ENCODE data around the gene KLF3. TPM values are rescaled to one million over a fixed set of nuclear protein-coding genes. Genes with fewer than 3 reads are reported as not detected.
A peak's percentile ranks its signal among the peaks of the same experiment; 100 is the strongest.

KLF3 gene
- total RNA-seq, 2 donors from 2014 or later = 20.6 to 29.5 TPM

DNA sequence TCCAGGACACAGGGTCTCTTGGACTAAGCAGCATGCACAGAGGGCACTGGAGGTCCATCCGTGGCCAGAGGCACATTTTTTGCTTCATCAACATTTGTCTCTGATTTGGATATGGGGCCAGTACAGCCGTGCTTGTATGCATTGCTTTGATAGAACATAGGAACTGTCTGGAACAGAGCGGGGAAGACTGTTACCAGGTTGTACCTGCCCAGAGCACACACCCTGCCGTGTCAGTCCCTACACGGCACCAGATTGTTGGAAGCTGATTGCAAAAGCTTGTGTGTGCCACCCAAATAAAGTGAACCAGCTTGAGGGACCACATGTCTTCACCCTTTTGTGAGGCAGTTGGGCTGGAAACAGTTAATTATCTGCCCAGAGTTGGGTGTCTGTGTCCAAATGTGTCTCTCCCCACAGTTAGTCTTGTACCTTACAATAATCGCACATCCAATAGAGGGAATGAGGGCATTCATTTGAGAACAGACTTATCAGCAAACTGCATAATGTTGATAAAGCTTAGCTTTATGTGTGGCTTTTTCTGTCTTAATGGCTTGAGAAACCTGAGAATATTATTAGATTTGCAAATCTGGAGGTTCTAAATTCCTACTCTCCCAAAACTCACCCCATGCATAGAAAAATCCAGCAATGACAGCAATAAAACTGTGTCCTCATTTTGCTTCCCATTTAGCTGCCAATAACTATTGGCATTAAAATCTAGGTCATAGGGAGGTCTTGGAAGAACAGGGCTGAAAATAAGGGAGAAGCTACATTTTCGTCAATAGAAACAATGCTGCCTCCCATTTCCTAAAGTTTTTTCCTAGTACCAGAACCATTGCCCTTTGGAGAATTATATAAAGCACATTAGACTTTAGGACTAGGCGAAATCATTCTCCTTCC, 21.2 kb downstream of the KLF3 start:
- ATAC-seq = peak; percentile 13 to 39
- intact Hi-C loops (cut with DNase I) = no loop called here

DNA sequence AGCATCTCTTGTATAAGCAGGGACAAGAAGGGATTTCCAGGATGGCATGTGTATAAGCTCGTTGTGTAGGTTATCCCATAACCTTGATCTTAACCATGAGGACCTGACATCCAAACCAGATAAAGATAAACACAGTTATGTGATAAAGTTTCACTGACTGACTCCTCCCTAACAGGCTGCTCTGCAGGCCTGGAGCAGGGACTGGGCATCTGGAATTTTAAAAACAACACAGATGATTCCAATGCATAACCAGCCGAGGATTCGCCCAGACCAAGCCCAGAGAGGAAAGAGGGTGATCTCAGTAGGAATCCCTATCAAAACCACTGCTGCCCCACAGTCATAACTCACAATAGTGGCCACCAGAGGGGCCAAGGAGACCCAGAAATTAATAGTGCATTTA, 22.7 kb downstream of the KLF3 start:
- DNase-seq (no peak), ATAC-seq (peak; percentile 4 to 7)
- intact Hi-C loops (cut with DNase I) = no loop called here

More for the DNA sequence above, 21.2 kb downstream of the KLF3 start:
- no peak for DNase-seq

DNA sequence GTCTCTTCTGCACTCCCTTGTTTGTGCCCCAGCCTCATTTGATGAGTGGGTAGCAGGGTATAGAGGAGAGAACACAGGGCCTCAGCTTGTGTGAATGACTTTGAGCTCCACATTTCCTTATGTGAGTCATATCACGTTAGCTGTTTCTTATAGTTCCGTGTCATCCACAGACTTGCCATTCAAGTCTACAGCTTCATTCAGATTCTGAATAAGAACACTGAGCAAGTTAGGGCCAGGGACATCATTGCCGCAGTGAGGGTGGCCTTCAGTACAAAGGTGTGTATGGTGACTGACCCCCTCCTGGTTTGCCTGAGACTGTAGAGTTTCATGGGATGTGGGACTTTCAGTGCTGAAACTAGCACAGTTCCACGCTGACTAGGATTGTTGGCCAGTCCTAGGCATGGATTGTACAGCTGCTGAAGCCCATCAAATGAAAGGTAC, 23.6 kb downstream of the KLF3 start:
- DNase-seq (no peak), ATAC-seq (peak in 1 of 2 donors; percentile 15)
- intact Hi-C loops (cut with DNase I) = no loop called here

DNA sequence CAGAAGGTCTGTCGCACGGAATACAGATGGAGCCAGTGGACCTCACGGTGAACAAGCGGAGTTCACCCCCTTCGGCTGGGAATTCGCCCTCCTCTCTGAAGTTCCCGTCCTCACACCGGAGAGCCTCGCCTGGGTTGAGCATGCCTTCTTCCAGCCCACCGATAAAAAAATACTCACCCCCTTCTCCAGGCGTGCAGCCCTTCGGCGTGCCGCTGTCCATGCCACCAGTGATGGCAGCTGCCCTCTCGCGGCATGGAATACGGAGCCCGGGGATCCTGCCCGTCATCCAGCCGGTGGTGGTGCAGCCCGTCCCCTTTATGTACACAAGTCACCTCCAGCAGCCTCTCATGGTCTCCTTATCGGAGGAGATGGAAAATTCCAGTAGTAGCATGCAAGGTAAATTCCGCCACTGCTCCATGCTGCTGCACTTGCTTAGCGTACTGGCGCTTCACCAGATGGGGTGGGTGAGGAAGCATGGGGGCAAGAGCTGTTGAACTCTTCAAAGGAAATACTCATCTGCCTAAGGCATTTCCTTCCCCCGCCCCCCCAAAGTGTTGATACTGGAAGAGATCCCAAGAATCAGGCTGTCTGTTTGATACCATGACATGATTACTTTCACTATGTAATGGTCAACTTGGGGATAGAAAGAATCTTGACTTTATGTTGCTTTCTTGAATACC, 24.8 kb downstream of the KLF3 start:
- intact Hi-C loops (cut with DNase I) = no loop called here
- DNase-seq = peak; percentile 69
- peak in 1 of 2 donors; percentile 5 for ATAC-seq

DNA sequence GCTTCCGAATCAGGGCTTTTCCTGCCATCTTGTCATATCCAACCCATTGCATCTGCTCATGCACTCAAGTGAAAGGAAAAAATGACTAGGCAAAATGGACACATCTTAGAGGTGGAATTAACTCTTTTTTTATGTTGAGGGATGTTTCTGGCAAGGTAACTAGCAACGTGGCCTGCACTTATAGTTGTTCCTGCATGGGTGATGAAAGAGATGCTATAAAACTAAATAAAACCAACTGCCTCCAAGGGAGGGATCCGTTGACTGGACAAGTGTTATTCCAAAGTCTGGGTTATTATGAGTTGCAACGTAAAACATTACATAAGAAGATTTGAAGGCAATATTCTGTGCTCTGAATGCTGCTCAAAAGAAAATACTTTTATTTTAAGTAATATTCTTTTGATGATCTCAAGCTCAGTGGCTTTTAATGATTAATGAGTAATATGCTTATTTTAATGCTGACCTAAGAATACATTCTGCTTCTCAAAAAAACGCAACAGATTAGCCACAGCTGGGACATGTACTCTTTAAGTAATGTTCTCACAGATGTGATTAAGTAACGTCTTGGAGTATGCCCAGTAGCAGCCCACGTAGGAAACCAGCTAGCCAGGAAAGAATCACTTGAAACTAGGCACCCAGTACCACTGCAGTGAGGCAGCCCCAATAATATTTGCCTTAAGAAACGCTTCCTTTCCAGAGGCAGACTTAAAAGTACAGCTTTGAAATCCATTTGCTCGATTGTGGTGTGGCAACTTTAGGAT, 27.4 kb downstream of the KLF3 start:
- intact Hi-C loops (cut with DNase I) = no loop called here
- ATAC-seq = peak; percentile 72 to 79
- DNase-seq = no peak

DNA sequence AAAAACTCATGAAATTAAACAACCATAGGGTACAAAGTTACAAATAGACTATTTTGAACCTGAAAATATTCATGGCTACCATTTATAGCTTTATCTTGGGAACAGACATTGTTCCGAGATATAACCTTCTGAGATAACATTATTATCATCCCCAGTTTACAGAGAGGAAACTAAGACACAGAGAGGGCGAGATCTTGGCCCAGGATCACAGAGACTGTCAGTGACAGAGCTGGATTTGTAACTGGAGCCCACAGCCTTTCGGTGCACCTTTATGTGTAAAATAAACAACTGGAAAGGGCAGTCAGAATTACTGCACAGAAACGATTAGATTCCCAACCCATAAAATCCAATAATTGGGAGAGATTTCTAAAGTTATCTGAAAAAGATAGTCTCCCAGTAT, 28.4 kb downstream of the KLF3 start:
- no peak for DNase-seq
- ATAC-seq = no peak

DNA sequence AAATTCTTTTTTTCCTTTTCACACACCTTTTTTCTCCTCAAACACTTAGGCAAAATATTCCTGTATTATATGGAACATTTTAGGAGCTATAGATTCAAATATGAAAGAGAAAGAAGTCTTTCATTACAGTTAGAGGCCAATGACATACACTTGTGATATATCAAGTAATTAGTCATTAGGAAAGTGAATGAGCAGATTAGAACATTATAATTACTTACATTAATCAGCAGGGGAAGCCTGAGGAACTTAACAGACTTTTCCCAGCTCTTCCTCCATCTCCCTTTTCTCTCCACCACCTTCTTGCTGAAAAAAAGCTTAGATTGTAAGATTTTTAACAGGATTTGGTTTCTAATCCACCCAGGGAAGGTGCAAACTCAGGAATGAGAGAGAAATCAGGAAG, 29.6 kb downstream of the KLF3 start:
- DNase-seq = no peak
- intact Hi-C loops (cut with DNase I) = no loop called here
- no peak for ATAC-seq

More for the DNA sequence above, 28.4 kb downstream of the KLF3 start:
- intact Hi-C loops (cut with DNase I) = no loop called here

DNA sequence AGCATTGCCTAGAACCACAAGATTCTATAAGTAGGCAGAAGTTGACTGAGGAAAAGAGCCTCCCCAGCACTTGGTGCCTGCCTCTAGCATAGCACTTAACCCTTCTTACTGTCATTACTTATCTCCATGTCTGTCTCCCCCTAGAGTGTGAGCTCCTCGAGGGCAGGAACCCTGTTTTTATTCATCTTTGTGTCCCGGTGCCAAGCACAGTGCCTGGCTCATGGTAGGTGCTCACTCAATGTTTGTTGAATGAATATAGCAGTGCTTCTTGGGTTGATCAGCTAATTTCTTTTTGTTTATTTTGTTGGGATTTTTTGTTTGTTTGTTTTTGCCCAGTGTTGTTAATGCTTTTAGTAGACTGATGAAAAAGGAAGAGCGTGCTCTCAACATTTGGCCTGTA, 30.3 kb downstream of the KLF3 start:
- intact Hi-C loops (cut with DNase I) = no loop called here
- DNase-seq = no peak
- no peak for ATAC-seq

DNA sequence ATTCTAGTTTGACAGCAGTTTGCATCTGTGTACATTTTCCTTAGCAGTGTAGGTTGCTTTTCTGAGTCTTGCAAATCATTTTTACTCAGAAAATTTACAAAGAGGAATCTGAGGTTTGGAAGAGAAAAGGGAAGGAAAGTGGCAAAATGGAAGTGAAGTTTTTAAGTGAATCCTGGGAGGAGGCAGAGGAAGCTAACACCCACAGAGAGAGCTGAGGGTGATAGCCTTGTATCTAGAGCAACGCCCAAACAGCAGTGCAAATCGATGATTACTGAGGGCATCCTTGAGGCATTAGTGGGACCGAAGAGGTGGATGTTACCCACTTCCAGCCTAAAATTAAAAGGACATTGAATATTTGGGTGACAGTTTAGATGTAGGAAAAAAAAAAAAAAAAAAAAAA, 31.8 kb downstream of the KLF3 start:
- intact Hi-C loops (cut with DNase I) = no loop called here
- ATAC-seq (no peak), DNase-seq (no peak)

DNA sequence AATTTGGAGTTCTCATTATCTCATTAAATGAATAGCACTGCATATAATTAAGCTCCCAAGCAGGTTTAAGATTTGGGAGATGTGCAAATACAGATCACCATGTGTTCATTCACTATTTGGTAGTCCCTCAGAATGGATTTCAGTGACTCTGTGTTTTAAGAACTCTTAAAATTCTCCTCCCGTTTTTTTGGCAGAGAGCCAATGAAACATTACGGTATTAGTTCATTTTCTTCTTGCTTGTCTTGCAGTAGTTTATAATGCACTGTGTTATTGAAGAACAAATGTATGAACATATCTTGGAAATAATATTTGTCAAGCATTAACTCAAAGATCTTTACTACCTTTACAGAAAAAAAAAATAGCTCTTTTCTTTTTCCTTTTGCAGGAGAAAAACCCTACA, 32.7 kb downstream of the KLF3 start:
- intact Hi-C loops (cut with DNase I) = no loop called here
- DNase-seq (no peak), ATAC-seq (no peak)

DNA sequence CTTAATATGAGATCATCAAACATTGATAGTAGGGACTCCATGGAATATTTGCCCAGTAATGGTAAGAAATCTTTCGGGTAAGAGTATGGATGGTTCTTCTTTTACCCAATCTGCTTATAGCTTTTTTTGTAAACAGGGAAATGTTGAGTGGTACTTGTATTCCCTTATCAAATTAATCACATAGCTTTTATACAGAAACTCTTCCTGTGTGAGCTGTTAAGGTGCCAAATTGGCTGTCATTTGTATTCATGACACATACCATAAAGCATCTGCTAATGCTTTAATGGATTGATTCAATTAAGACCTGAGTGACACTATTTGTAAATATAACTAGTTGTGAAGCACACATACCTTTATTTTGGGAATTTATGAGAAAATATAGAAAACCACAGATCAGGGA, 34.2 kb downstream of the KLF3 start:
- no peak for ATAC-seq
- intact Hi-C loops (cut with DNase I) = no loop called here
- no peak for DNase-seq

DNA sequence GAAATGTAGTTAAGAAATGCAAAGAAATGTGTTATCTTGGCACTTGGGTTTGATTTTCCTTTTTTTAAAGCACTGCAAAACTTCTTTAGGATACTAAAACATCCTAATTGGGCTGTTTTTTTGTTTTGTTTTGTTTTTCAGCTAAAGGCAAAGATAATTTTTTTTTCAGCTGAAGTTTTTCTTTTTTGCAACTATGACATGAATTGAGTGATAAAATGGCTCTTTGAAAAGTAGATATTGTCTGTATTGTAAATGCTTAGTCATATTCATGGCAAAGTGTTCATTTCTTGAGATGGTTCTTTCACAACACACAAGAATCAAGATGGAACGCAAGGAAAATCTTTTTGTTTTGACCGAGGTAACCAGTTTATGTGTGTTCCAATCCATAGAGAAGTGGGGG, 35.1 kb downstream of the KLF3 start:
- ATAC-seq = no peak
- intact Hi-C loops (cut with DNase I) = no loop called here

DNA sequence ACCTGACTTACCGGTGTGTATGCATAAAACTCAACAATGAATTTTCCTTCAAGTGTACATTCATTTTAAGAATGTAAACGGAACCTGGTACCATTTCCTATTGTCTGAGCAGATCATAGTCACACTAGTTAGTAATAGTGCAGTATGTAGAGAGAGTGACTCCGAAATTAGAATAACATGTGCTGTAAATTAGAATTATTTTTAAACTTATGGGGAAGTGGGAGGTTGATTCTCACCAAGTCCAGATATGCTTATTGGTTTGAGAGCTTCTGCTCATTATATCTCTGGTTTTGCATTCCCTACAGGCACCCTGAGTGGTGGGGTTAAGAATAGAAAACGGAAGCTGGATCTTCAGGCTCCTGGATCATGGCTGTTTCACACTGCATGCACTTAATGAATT, 39.6 kb downstream of the KLF3 start:
- intact Hi-C loops (cut with DNase I) = no loop called here
- ATAC-seq = peak in 1 of 2 donors; percentile 27
- DNase-seq = no peak

More for the DNA sequence above, 35.1 kb downstream of the KLF3 start:
- DNase-seq = no peak

DNA sequence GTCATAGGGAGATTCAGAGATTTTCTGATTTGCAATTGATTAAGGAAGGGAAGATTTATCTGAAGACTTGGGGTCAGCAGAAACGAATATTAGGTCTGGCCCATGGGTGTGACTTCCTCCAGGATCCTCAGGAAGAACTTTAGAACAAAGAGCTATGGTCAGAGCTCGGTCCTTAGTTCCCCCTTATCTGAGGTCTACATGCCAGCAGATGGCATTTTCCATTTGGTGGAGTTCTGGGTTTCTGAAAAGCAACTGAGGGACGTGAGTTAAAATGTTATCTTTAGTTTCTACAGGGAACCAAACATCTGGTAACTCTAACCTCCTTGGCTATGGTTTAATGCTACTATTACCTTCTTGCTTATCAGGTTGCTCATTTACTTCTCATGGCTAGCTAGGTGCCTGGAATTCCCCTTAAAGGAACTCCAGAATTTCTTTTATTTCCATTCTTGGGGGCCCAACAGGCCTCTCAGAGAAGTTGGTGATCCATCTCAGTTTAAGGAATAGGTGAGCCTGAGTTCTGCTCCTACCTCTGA, 40.7 kb downstream of the KLF3 start:
- intact Hi-C loops (cut with DNase I) = no loop called here
- ATAC-seq = no peak
- DNase-seq = no peak

DNA sequence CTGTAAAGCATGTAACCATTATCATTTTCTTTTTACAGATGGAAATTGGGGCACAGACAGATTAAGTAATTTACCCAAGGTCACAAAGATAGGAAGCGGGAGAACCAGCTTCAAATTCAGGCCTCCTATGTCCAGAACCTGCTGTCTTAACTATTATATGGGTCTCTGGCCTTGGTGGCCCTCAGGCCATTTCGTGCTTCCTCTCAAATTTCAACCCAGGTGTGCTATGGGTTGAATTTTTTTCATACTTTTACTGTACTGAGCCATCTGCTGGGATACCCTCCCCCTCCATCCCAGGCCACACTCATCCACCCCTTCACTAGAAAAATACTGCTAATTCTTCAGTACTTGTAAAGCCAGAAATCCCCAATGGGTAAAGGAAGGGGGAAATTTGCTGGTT, 42.3 kb downstream of the KLF3 start:
- no peak for DNase-seq
- ATAC-seq = no peak
- intact Hi-C loops (cut with DNase I) = no loop called here

DNA sequence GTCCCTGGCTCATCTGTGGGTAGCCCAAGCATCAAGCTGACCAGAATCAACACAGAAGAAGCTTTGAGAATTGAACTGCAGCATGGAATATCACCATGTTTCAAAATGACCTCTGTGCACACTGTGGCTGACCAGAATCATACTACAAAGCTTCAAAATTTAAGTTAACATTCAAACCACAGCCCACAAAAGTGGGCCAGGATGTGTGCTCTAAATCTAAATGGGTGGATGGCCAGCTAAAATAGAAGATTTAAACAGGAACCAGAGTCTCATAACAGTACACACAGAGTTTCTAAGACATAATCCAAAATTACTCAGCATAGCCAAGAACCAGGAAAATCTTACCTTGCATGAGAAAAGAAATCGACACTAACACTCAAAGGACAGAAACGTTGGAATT, 46.1 kb downstream of the KLF3 start:
- no peak for ATAC-seq
- DNase-seq = no peak
- intact Hi-C loops (cut with DNase I) = no loop called here

DNA sequence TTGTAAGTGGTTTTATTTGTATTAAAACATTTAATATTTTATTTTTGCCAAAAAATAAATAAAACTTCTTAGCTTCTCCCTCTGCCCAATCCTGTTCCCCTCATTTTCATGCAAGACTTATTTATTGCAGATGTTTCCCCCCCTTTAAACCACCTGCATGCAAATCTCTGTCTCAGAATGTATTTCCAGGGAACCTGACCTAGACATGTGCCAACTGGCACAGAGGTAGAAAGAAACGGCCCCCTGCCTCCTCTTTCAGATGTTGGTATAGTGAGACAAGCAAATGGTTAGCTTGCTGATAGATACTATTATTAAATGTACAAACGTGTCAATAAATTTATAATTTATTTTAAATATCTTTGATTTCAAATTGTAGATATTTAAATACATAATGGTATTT, 47.1 kb downstream of the KLF3 start:
- ATAC-seq = no peak
- intact Hi-C loops (cut with DNase I) = no loop called here
- DNase-seq = no peak

DNA sequence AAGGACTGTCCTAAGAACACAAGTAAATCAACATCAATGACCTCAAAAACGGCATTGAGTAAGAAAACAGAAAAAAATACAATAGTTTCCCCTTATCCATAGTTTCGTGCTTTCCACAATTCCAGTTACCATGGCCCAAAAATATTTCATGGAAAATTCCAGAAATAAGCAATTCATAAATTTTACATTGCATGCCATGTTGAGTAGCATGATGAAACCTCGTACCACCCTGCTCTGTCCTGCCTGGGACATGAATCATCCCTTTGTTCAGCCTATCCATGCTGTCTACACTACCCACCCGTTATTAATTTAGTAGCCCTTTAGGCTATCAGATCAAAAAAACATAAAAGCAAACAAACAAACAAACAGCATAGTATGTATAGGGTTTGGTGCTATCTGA, 51.1 kb downstream of the KLF3 start:
- DNase-seq = no peak
- intact Hi-C loops (cut with DNase I) = no loop called here
- ATAC-seq = no peak

DNA sequence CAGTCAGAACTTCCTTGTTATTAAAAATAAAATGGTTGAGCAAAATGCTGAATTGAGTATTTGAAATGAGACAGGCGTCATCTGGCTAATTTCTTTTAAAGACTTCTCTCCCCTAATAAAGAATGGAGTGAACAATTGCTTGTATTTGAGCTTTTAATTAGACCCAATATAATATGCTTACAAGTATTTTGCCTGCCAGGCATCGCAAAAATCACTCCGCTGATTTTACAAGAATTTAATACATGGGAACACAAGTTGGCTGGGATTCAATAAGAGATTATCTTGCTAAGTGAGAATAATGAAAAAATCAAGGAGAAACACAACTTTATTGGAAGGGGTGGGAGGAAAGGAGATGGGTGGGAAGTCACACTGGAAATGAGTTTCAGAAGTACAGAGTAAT, 52.3 kb downstream of the KLF3 start:
- intact Hi-C loops (cut with DNase I) = no loop called here
- DNase-seq = no peak

DNA sequence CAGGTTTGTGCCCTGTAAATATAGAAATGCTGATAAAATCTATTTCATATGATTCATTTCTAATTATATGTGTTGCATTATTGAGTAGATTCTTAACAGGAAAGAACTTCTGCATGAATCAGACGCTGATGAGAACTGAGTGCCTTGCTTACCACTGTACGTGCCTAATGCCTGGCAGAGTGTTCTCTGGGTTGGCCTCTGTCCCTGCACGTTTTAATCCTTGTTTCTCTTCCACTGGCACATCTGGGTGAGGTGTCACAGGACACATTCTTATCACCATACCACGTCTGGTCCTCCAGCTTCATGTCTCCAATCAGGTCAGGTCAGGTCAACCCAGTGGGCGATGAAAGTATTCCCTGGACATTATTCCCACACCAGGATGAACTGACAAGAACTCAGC, 53.6 kb downstream of the KLF3 start:
- intact Hi-C loops (cut with DNase I) = no loop called here
- DNase-seq = no peak
- ATAC-seq = peak in 1 of 2 donors; percentile 90

More for the DNA sequence above, 52.3 kb downstream of the KLF3 start:
- ATAC-seq = no peak

Data from left cardiac atrium (tissue), 4 donors.